ENCODE results near the gene BACH2.
A peak's percentile ranks its signal among the peaks of the same experiment; 100 is the strongest.

Gene BACH2

GRCh38 chr6:90045535-90045934, 251.1 kb downstream of the BACH2 start:
- DNase-seq (ENCODE audit: low read depth): no peak
- TF ChIP-seq CTCF (conservative IDR thresholded peaks at IDR 0.05; ENCODE audit: control insufficient read depth, insufficient read depth, low read depth, low read length): no peak
- H3K4me3 ChIP-seq (ENCODE audit: control insufficient read depth, low read depth, low read length): no peak overlapping the region

DNA sequence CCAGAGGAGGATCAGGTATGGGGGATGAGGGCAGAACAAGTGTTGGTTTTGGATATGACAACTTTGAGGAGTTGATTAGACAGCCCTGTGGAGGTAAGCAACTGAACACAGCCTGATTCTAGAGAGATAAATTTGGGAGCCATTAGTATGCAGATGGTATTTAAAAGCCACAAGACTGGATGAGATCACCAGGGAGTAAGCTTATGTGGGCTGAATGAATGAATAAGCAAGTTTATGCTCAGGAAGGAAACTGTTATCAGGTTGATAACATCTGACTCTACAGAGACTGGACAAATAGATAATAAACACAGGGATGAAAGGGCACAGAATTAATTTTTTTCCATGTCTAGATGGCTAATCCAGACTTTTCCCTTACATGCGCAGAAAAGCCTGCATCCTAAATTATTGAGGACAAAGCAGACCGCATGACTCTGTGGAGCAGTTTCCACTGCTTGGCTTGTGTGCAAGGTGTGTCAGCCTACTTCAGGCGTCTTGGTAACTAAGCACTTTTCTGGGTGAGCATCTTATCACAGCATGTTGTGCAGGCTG, 251.7 kb downstream of the BACH2 start:
- no peak for TF ChIP-seq CTCF (conservative IDR thresholded peaks at IDR 0.05; ENCODE audit: control insufficient read depth, insufficient read depth, low read depth, low read length)
- H3K4me3 ChIP-seq (ENCODE audit: control insufficient read depth, low read depth, low read length): no peak overlapping the region
- peak; percentile 74 for DNase-seq (ENCODE audit: low read depth)

DNA sequence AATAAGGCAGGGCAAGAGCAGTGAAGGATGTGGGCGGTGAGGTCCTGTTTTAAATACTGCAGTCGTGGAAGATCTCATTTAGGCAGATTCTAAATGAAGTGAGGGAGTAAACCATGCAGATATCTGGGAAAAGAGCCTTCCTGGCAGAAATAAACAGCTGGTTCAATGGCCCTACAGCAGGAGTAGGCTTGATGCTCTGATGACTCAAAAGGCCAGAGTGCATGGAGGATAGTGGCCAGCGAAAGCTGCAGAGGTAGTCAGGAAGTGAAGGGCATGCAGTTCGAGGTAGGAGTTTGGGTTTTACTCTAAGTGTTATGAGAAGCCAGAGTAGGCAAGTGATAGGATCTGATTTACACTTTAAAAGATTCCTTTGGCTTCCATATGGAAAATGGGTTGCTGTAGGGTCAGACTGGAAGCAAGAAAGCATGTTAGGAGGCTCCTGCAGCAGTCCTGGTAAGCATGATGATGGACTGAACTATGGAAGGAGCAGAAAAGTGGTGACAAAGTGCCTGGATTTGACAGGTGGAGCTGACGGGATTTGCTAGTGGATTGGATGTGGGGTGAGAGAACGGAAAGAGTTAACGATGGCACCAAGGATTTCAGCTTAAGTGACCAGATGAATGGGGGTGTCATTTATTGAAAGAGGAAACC, 252.3 kb downstream of the BACH2 start:
- TF ChIP-seq CTCF (conservative IDR thresholded peaks at IDR 0.05; ENCODE audit: control insufficient read depth, insufficient read depth, low read depth, low read length): no peak
- no peak overlapping the region for H3K4me3 ChIP-seq (ENCODE audit: control insufficient read depth, low read depth, low read length)
- DNase-seq (ENCODE audit: low read depth): no peak

GRCh38 chr6:90040931-90041330, 255.7 kb downstream of the BACH2 start:
- no peak for TF ChIP-seq CTCF (conservative IDR thresholded peaks at IDR 0.05; ENCODE audit: control insufficient read depth, insufficient read depth, low read depth, low read length)
- no peak for DNase-seq (ENCODE audit: low read depth)

GRCh38 chr6:90039911-90040310, 256.7 kb downstream of the BACH2 start:
- H3K4me3 ChIP-seq (ENCODE audit: control insufficient read depth, low read depth, low read length): no peak overlapping the region
- no peak for TF ChIP-seq CTCF (conservative IDR thresholded peaks at IDR 0.05; ENCODE audit: control insufficient read depth, insufficient read depth, low read depth, low read length)
- DNase-seq (ENCODE audit: low read depth): no peak

More at GRCh38 chr6:90040931-90041330, 255.7 kb downstream of the BACH2 start:
- H3K4me3 ChIP-seq (ENCODE audit: control insufficient read depth, low read depth, low read length): no peak overlapping the region

DNA sequence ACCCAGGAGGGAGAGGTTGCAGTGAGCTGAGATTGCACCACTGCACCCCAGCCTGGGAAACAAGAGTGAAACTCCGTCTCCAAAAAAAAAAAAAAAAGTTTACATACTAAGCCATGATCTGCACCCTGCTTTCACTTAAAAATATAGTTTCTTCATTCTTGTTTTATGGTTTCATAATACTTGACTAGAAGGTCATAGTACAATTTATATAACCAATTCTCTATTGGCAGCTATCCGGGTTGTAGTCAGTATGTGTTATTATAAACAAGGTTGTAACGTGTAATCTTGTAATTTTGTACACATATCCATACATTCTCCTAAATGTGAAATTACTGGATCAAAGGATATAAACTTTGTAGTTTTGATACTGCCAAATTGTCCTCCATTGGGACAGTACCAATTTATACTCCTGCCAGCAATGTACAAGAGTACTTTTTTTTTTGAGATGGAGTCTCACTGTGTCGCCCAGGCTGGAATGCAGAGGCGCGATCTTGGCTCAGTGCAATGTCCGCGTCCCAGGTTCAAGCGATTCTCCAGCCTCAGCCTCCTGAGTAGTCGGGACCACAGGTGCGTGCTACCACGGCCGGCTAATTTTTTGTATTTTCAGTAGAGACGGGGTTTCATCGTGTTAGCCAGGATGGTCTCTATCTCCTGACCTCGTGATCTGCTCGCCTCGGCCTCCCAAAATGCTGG, 257.5 kb downstream of the BACH2 start:
- DNase-seq (ENCODE audit: low read depth): no peak

More for the DNA sequence above, 257.5 kb downstream of the BACH2 start:
- H3K4me3 ChIP-seq (ENCODE audit: control insufficient read depth, low read depth, low read length): no peak overlapping the region
- TF ChIP-seq CTCF (conservative IDR thresholded peaks at IDR 0.05; ENCODE audit: control insufficient read depth, insufficient read depth, low read depth, low read length): no peak
